Heart left ventricle (tissue), 13 donors: ENCODE measurements around the gene PSMD13.
"Not testable (repeated sequence)": the region's sequence is repeated elsewhere in the genome, so short reads cannot be mapped to it uniquely, and the experiment has no call there.

Experiments
- CTCF ChIP-seq, 12 donors: fragments of 200-600 bp; sonication (generic) in 4 of 12; IDR thresholded peaks; one replicate each; pipeline versions ENCODE4 v1.5.0 to v1.8.0; 2018 to 2022; ENCODE audit warnings: antibody characterized with exemption in 12 of 12, mild to moderate bottlenecking in 5 of 12
- POLR2A ChIP-seq, 2 donors: fragments of 450-650 bp; IDR thresholded peaks; one replicate each; pipeline ENCODE4 v1.6.1; 2017; ENCODE audit warnings: antibody characterized with exemption in 2 of 2, mild to moderate bottlenecking in 2 of 2, moderate library complexity in 2 of 2
- donor health status: ischemic (EF 13 %, LVEDD 7.1; RV severe dilation, severe dysfunction).
- donor health status: DM: no; HTN: yes; CAD: no.
- donor health status: DM: no; HTN: no; CAD: no.
- donor health status: ischemic (EF 25% LVEDD 6.9; RV normal size, moderate dysfunction).
- donor health status: ischemic (EF 25% LVEDD 5.7; RV mildly dilated, moderate dysfunction).
- donor health status: ischemic (EF 35%, LVEDD 5.7; RV mildly dilated, moderate dysfunction).
- donor health status: nonischemic (EF 11% LVEDD 7.7; RV severe dilation, severe dysfunction).
- donor health status: DM: yes; HTN: yes; CAD: no.
- donor health status: PGD.
- donor health status: ischemic (EF 29% LVEDD 5.4; RV normal size, mild dysfunction).
- donor health status: nonischemic (EF 23%, LVEDD 6.1; RV moderate dilation, normal function).

- not testable (repeated sequence) for TF ChIP-seq CTCF, POLR2A (IDR thresholded peaks at IDR 0.05)
These were observed 50.4 kb downstream of the PSMD13 start for GRCh38 chr11:286977-287820.
